ENCODE results near the gene HIP1R. TPM values are rescaled to one million over a fixed set of nuclear protein-coding genes. Genes with fewer than 3 reads are reported as not detected.
"Not testable (repeated sequence)": the region's sequence is repeated elsewhere in the genome, so short reads cannot be mapped to it uniquely, and the experiment has no call there.

Gene HIP1R
- total RNA-seq, 2 donors from 2014 or later, result 42.6 to 74.2 TPM

DNA sequence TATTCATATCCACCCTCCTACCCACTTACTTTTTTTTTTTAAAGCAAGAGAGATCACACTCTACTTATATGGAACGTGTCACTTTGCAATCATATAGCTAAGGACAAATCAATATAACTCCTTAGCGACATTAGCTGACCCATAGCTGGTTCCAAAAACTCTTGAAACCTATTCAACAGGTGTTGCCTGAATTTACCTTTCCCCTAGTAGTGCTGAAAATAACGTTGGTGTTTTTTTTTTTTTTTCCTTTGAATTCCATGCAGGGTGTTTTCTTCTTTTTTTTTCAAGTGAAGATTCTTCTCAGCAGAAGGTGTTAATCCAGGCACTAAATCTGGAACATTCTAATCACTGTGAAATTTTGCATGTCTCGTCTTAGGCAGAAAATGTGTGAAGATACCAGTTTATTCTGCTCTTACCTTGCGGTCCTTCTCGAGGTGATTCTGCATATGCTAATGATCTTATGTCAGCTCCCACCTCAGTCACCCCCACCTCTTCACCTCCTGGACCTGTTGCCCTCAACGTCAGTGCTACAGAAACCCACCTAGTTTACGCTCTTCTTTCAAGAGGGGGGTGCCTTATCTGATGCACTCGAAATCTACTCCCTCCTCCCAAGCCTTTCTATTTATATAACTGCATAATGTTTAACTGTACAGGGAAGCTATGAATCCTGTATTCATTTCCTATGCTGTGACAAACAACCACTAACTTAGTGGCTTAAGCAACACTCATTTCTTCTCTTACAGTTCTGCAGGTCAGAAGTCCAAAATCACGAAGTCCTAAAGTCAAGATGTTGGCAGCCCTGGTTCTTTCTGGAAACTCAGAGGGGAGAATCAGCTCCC lies 67.8 kb downstream of the HIP1R start:
- TF ChIP-seq, protein P1, sequence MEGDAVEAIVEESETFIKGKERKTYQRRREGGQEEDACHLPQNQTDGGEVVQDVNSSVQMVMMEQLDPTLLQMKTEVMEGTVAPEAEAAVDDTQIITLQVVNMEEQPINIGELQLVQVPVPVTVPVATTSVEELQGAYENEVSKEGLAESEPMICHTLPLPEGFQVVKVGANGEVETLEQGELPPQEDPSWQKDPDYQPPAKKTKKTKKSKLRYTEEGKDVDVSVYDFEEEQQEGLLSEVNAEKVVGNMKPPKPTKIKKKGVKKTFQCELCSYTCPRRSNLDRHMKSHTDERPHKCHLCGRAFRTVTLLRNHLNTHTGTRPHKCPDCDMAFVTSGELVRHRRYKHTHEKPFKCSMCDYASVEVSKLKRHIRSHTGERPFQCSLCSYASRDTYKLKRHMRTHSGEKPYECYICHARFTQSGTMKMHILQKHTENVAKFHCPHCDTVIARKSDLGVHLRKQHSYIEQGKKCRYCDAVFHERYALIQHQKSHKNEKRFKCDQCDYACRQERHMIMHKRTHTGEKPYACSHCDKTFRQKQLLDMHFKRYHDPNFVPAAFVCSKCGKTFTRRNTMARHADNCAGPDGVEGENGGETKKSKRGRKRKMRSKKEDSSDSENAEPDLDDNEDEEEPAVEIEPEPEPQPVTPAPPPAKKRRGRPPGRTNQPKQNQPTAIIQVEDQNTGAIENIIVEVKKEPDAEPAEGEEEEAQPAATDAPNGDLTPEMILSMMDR (IDR thresholded peaks at IDR 0.05), result no peak
- intact Hi-C loops (cut with DNase I), result no loop called here
- Histone ChIP-seq H3K4me3 (no peak overlapping the region), H3K4me1 (peaks cover 4% of the 10 kb centered on the region), H3K36me3 (no peaks in the 10 kb centered on the region), H3K27ac (peak overlapping the region; percentile 58), H3K27me3 (no peaks in the 10 kb centered on the region), H3K9ac (ENCODE audit: low read depth in 2 of 2, low read length in 2 of 2) (peak overlapping the region; percentile 20 to 53), H3K9me3 (no peaks in the 10 kb centered on the region)
- DNase-seq, result no peak

DNA sequence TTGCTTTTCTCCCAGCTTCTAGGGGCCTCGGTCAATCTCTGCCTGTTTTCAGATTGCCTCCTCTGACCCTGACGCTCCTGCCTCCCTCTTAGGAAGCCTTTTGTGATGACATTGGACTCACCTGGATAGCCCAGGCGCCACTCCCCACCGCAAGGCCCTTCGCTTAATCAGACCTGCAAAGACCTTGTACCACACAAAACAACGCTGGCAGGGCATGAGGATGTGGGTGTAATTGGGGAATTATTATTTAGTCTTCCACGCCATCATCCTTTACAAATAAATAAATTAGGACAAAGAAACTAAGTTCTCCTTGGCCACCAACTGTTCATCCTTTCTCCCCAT lies 68.4 kb downstream of the HIP1R start:
- intact Hi-C loops (cut with DNase I), result no loop called here
- H3K4me1 ChIP-seq, result peaks cover 4% of the 10 kb centered on the region
- TF ChIP-seq, protein P1 (IDR thresholded peaks at IDR 0.05), result no peak
- H3K4me3 ChIP-seq, result no peak overlapping the region
- H3K9ac ChIP-seq (ENCODE audit: low read depth in 2 of 2, low read length in 2 of 2), result peak overlapping the region in 1 of 2 donors; percentile 53
- no peaks in the 10 kb centered on the region for H3K27me3 ChIP-seq
- DNase-seq, result no peak
- H3K36me3 ChIP-seq, result no peaks in the 10 kb centered on the region
- H3K27ac ChIP-seq, result peak overlapping the region; percentile 58
- H3K9me3 ChIP-seq, result no peaks in the 10 kb centered on the region

DNA sequence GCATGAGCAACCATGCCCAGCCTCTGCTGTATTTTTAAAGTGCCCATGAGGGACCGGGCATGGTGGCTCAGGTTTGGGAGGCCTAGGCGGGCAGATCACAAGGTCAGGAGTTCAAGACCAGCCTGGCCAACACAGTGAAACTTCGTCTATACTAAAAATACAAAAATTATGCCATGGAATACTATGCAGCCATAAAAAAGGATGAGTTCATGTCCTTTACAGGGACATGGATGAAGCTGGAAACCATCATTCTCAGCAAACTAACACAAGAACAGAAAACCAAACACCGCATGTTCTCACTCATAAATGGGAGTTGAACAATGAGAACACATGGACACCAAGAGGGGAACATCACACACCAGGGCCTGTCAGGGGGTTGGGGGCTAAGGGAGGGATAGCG lies 70.0 kb downstream of the HIP1R start:
- H3K9me3 ChIP-seq; H3K4me3 ChIP-seq; intact Hi-C loops (cut with DNase I); H3K36me3 ChIP-seq; H3K9ac ChIP-seq (ENCODE audit: low read depth in 2 of 2, low read length in 2 of 2); H3K27me3 ChIP-seq; H3K4me1 ChIP-seq; H3K27ac ChIP-seq; DNase-seq: not testable (repeated sequence)

DNA sequence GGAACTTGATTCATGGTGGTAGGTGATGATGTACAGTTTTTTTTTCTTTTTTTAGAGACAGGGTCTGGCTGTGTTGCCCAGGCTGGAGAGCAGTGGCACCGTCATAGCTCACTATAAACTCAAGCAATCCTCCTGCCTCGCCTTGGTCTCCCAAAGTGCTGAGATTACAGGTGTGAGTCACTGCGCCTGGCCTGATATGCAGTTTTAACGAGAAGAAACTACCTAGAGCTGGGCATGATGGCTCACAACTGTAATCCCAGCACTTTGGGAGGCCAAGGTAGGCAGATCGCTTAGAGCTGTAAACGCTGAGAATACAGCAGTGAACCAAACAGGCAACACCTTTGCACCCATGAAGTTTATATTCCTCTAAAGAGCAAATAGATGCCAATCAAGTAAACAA lies 73.7 kb downstream of the HIP1R start:
- no peak overlapping the region for H3K4me3 ChIP-seq
- no peaks in the 10 kb centered on the region for H3K9me3 ChIP-seq
- H3K9ac ChIP-seq (ENCODE audit: low read depth in 2 of 2, low read length in 2 of 2), result no peak overlapping the region
- peak overlapping the region; percentile 74 for H3K27ac ChIP-seq
- TF ChIP-seq, protein P1 (IDR thresholded peaks at IDR 0.05), result no peak
- no peaks in the 10 kb centered on the region for H3K4me1 ChIP-seq
- no peaks in the 10 kb centered on the region for H3K36me3 ChIP-seq
- DNase-seq, result peak; percentile 82
- H3K27me3 ChIP-seq, result no peaks in the 10 kb centered on the region
- intact Hi-C loops (cut with DNase I), result no loop called here

DNA sequence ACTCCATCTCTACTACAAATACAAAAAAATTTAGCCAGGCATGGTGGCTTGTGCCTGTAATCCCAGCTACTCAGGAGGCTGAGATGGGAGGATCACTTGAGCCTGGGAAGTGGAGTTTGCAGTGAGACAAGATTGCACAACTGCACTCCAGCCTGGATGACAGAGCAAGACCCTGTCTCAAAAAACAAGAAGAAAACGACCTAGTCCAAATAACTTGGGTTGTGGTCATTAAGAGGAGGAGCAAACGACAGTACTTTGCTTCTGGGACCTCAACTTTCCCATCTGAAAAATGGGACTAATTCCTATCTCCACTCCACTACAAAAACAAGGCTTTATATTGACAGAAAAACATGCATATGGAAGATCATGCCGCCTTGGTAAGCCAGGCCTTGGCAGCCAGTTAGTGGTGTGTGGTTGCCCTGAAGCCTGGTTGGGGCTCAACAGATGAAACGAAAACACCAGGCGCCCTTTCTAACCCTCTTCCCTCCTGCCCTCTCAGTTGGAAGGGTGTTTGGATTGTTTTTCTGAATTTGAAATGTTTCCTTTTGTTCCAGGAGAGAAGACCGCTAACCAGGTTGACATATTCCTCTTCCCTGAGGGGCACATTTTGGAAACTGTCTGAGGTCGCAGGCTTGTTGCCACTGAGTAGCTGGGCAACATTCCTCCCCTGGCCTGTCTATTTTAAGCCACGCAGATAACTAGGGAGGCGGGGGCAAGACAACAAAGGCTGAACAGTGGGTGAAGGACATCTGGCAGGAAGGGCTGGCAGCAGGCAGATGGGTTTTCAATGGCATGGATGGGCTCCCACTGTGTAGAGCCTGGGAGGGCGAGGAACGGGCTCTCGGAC lies 74.4 kb downstream of the HIP1R start:
- Histone ChIP-seq H3K9ac (ENCODE audit: low read depth in 2 of 2, low read length in 2 of 2) (peak overlapping the region in 1 of 2 donors; percentile 23), H3K27ac (peak overlapping the region; percentile 74), H3K36me3 (no peaks in the 10 kb centered on the region), H3K9me3 (no peaks in the 10 kb centered on the region), H3K4me3 (no peak overlapping the region), H3K27me3 (no peaks in the 10 kb centered on the region), H3K4me1 (no peaks in the 10 kb centered on the region)
- no peak for DNase-seq
- intact Hi-C loops (cut with DNase I), result no loop called here
- TF ChIP-seq, protein P1 (IDR thresholded peaks at IDR 0.05), result no peak

Other genes starting within 250 kb of the HIP1R start
- under 1 TPM; 0.12 to 0.56 TPM for gene HCAR2, start 132.1 kb upstream of the HIP1R start, total RNA-seq
- under 1 TPM; 0.12 to 0.56 TPM for gene HCAR3, start 118.6 kb upstream of the HIP1R start, total RNA-seq
- gene HCAR1, start 104.6 kb upstream of the HIP1R start, total RNA-seq, result under 1 TPM in 1 of 2 donors, not detected in 1; 0.11 TPM
- gene DENR, start 82.6 kb upstream of the HIP1R start, total RNA-seq, result 10 to 100 TPM; 35.8 to 37.8 TPM
- under 1 TPM; 0.16 to 0.84 TPM for gene CCDC62, start 60.9 kb upstream of the HIP1R start, total RNA-seq
- gene VPS37B, start 60.7 kb downstream of the HIP1R start, total RNA-seq, result 10 to 100 TPM; 64.8 to 73.5 TPM
- 1 to 10 TPM; 4.3 to 4.5 TPM for gene ABCB9, start 131.0 kb downstream of the HIP1R start, total RNA-seq
- gene OGFOD2, start 139.8 kb downstream of the HIP1R start, total RNA-seq, result 10 to 100 TPM; 15.9 to 28.1 TPM
- 100 to 1,000 TPM; 130 to 192 TPM for gene ARL6IP4, start 145.2 kb downstream of the HIP1R start, total RNA-seq